ENCODE measurements around the gene CLCF1.
"Not testable (repeated sequence)": the region's sequence is repeated elsewhere in the genome, so short reads cannot be mapped to it uniquely, and the experiment has no call there.

Gene CLCF1

DNA sequence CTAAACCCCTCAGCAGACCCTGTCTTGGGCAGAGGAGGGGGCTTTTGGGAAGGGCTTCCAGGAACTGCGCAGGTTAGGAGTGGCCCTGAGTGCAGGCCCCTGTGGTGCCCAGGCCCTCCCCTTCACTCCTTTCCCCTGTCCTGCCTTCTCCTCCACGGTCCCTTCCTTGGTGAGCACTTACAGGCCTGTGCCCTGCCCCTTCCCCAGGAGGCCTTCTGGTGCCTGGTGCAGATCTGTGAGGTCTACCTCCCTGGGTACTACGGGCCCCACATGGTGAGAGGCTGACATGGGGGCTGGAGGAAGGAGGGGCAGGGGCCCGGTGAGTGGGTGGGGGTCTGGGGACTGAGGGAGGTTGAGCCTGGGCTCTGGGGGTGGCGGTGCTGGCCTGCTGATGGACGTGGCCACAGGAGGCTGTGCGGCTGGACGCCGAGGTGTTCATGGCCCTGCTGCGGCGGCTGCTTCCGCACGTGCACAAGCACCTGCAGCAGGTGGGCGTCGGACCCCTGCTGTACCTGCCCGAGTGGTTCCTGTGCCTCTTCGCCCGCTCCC is 33.1 kb upstream of the CLCF1 start:
- TF ChIP-seq, protein P1, sequence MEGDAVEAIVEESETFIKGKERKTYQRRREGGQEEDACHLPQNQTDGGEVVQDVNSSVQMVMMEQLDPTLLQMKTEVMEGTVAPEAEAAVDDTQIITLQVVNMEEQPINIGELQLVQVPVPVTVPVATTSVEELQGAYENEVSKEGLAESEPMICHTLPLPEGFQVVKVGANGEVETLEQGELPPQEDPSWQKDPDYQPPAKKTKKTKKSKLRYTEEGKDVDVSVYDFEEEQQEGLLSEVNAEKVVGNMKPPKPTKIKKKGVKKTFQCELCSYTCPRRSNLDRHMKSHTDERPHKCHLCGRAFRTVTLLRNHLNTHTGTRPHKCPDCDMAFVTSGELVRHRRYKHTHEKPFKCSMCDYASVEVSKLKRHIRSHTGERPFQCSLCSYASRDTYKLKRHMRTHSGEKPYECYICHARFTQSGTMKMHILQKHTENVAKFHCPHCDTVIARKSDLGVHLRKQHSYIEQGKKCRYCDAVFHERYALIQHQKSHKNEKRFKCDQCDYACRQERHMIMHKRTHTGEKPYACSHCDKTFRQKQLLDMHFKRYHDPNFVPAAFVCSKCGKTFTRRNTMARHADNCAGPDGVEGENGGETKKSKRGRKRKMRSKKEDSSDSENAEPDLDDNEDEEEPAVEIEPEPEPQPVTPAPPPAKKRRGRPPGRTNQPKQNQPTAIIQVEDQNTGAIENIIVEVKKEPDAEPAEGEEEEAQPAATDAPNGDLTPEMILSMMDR (IDR thresholded peaks at IDR 0.05; ENCODE audit: low read depth, low read length), result no peak
- Histone ChIP-seq H3K36me3 (no peaks in the 10 kb centered on the region), H3K27me3 (no peaks in the 10 kb centered on the region), H3K9me3 (no peaks in the 10 kb centered on the region), H3K4me3 (ENCODE audit: low read depth, low read length) (no peak overlapping the region), H3K4me1 (peaks cover 5% of the 10 kb centered on the region; the same call in 1 of the 2 replicates)
- DNase-seq, result no peak

DNA sequence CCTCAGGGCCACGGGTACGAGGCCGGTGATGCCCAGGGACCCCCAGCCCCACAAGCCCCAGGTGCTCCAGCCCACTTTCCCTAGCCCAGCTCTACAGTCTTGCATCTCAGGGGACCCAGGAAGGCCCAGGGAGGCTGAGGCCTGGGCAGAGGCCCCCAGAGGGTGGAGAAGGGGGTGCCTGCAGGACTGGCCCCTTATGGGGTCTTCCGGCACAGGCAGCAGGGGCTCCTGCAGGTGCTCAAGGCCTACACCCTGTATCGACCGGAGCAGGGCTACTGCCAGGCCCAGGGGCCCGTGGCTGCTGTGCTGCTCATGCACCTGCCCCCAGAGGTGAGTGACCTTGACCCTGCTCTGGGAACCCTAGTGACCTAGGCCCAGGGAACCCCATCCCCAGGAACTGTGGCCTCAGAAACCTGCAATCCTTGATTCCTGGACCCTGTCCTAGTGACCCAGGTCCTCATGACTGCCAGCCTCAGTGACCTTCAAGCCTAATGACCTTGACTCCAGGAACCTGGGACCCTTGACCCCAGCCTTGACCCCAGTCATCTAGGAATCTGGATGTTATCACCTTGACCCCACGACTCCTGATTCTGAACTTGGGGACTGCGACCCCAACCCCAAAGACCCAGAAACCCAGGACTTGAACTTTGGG is 32.4 kb upstream of the CLCF1 start:
- H3K9me3 ChIP-seq, result no peaks in the 10 kb centered on the region
- H3K27me3 ChIP-seq, result no peaks in the 10 kb centered on the region
- TF ChIP-seq, protein P1 (IDR thresholded peaks at IDR 0.05; ENCODE audit: low read depth, low read length), result no peak
- no peak for DNase-seq
- no peak overlapping the region for H3K4me3 ChIP-seq (ENCODE audit: low read depth, low read length)
- H3K36me3 ChIP-seq, result no peaks in the 10 kb centered on the region
- peaks cover 5% of the 10 kb centered on the region; the same call in 1 of the 2 replicates for H3K4me1 ChIP-seq

DNA sequence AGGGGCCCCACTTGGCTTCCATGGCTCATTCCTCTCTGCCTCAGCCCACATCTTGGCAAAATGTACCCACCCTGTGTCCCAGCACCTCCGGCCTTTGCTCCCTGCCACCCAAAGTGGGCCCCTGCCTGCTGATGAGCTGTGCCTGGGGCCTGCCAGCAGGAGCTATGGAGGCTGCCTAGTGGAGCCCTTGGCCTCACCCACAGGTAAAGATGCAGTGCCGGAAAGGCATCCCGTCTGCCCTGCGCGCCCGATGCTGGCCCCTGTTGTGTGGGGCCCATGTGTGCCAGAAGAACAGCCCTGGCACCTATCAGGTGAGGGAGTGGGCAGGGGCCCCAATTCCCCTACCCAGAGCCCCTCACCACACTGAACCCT is 31.8 kb upstream of the CLCF1 start:
- no peak for DNase-seq
- Histone ChIP-seq H3K4me3 (ENCODE audit: low read depth, low read length) (no peak overlapping the region), H3K9me3 (no peaks in the 10 kb centered on the region), H3K4me1 (peaks cover 7% of the 10 kb centered on the region), H3K36me3 (no peaks in the 10 kb centered on the region), H3K27me3 (no peaks in the 10 kb centered on the region)
- TF ChIP-seq, protein P1 (IDR thresholded peaks at IDR 0.05; ENCODE audit: low read depth, low read length), result no peak

DNA sequence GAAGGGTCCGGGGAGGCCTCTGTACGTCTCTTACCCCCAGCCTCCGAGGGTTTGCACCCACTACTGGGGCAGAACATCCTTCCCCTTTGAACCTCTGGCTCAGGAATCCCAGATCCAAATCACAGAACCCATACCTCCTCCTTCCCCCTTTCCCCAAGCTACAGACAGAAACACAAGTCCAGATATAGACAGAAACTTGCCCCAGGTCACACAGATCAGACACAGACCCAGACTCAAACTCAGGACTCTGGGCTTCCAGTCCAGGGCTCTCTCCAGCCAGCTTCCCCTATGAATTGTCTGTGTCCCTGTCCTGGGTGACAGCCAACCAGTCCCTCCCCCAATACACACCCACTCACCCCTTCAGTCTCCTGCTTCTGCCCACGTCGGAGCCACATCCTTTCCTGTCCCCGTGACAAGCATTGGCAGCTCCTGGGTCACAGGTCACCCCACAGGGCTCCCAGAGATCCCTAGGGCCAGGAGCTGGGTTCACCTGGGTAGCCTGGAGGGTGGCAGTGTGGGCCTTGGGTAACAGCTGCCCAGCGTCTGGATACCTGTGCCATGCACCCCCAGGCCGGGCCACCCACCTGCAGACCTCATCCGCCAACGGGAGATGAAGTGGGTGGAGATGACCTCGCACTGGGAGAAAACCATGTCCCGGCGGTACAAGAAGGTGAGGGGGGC is 31.3 kb upstream of the CLCF1 start:
- H3K36me3 ChIP-seq, result peaks cover 4% of the 10 kb centered on the region
- DNase-seq, result no peak
- H3K9me3 ChIP-seq, result no peaks in the 10 kb centered on the region
- H3K4me1 ChIP-seq, result peaks cover 10% of the 10 kb centered on the region
- TF ChIP-seq, protein P1 (IDR thresholded peaks at IDR 0.05; ENCODE audit: low read depth, low read length), result no peak
- no peaks in the 10 kb centered on the region for H3K27me3 ChIP-seq
- H3K4me3 ChIP-seq (ENCODE audit: low read depth, low read length), result no peak overlapping the region

DNA sequence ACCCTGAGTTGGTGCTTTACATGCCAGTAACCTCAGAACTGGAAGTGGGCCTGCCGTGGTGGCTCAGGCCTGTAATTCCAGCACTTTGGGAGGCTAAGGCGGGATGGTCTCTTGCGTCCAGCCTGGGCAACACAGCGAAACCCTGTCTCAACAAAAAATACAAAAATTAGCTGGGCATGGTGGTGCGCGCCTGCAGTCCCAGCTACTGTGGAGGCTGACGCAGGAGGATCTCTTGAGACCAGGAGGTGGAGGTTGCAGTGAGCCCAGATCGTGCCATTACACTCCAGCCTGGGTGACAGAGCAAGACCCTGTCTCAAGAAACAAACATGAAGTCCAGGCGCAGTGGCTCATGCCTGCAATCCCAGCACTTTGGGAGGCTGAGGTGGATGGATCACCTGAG is 29.7 kb upstream of the CLCF1 start:
- not testable (repeated sequence) for H3K9me3 ChIP-seq; DNase-seq; H3K4me3 ChIP-seq (ENCODE audit: low read depth, low read length); H3K27me3 ChIP-seq
- Histone ChIP-seq H3K36me3 (peaks cover 19% of the 10 kb centered on the region), H3K4me1 (peaks cover 12% of the 10 kb centered on the region)

DNA sequence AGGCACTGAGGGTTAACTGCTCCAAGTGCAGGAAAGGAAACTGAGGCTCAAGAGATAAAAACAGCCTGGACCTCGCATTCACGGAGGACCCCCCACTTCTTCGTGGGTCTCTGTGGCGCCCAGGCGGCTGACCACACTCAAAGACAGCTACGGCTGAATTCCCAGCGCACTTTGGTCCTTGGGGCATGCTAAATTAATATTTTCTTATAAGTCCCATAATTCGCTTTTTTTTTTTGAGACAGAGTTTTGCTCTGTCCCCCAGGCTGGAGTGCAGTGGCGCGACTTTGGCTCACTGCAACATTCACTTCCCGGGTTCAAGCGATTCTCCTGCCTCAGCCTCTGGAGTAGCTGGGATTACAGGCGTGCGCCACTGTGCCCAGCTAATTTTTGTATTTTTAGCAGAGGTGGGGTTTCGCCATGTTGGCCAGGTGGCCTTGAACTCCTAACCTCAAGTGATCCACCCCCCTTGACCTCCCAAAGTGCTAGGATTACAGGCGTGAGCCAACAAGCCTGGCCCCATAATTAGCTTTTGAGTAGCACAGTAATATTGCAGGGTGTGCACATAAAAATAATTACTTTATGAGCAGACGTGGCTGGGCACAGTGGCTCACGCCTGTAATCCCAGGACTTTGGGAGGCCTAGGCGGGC is 28.9 kb upstream of the CLCF1 start:
- H3K27me3 ChIP-seq, H3K9me3 ChIP-seq, DNase-seq: not testable (repeated sequence)
- H3K36me3 ChIP-seq, result peaks cover 27% of the 10 kb centered on the region
- H3K4me3 ChIP-seq (ENCODE audit: low read depth, low read length), result peak overlapping the region; percentile 47
- H3K4me1 ChIP-seq, result peaks cover 14% of the 10 kb centered on the region

Data from BE2C (cell line).